HepG2 (cell line): ENCODE measurements around the gene ELOVL2. TPM values are rescaled to one million over a fixed set of nuclear protein-coding genes. Genes with fewer than 3 reads are reported as not detected.

Source experiments
- ASH2L ChIP-seq: fragments of 300-600, 200-600 bp; sonication (generic); IDR thresholded peaks from 2 replicates; pipeline ENCODE4 v1.7.0; 2017; ENCODE audit warnings: low read depth, mild to moderate bottlenecking, moderate library complexity, mixed read lengths, low read length; ENCODE audit not compliant: insufficient read length
- CHD2 ChIP-seq: IDR thresholded peaks from 2 replicates; pipeline ENCODE4 v1.6.1; 2011; ENCODE audit warnings: low read depth, low read length, improper control_type of control experiment
- CHD4 ChIP-seq: fragments of 200-600 bp; sonication (generic); IDR thresholded peaks from 2 replicates; pipeline ENCODE4 v1.7.0; 2017; ENCODE audit warnings: mild to moderate bottlenecking, low read length, borderline replicate concordance
- CREB1 ChIP-seq, 2 experiments: fragments of 450-650 bp in 1 of 2; IDR thresholded peaks; 2 replicates each; pipeline ENCODE4 v1.6.1; 2016 to 2017; ENCODE audit warnings: control low read depth in 1 of 2, mild to moderate bottlenecking in 1 of 2, missing compliant biosample characterization in 1 of 2, missing genetic modification characterization in 1 of 2
- CREM ChIP-seq, 2 experiments: sonication (generic) in 1 of 2; formaldehyde crosslinking in 1 of 2; IDR thresholded peaks; 2 replicates each; pipeline versions ENCODE4 v1.4.0 to v1.6.1; 2016 to 2020; ENCODE audit warnings: antibody characterized with exemption in 1 of 2, mild to moderate bottlenecking in 1 of 2, missing genetic modification reagents in 1 of 2
- HNRNPLL ChIP-seq: fragments of 200-400 bp; formaldehyde crosslinking; IDR thresholded peaks from 2 replicates; pipeline ENCODE4 v1.6.1; 2017; ENCODE audit warnings: mild to moderate bottlenecking, low read depth, low read length; ENCODE audit not compliant: poor library complexity, severe bottlenecking
- KDM5B ChIP-seq: sonication (generic); formaldehyde crosslinking; IDR thresholded peaks from 2 replicates; pipeline ENCODE4 v1.4.0; 2020; ENCODE audit warnings: missing genetic modification reagents, mild to moderate bottlenecking, borderline replicate concordance
- KDM6A ChIP-seq: IDR thresholded peaks from 2 replicates; pipeline ENCODE4 v1.6.1; 2016; ENCODE audit warnings: low read depth
- MAFF ChIP-seq: IDR thresholded peaks from 2 replicates; pipeline ENCODE4 v1.6.1; 2011; ENCODE audit warnings: low read depth, low read length, improper control_type of control experiment
- MAZ ChIP-seq, 2 experiments: sonication (generic) in 1 of 2; formaldehyde crosslinking in 1 of 2; IDR thresholded peaks; 2 replicates each; pipeline versions ENCODE4 v1.5.0 to v1.6.1; 2012 to 2020; ENCODE audit warnings: low read depth in 2 of 2, mild to moderate bottlenecking in 2 of 2, borderline replicate concordance in 1 of 2, improper control_type of control experiment in 1 of 2, low read length in 1 of 2, missing genetic modification reagents in 1 of 2, moderate library complexity in 1 of 2
- PAWR ChIP-seq: sonication (generic); formaldehyde crosslinking; IDR thresholded peaks from 2 replicates; pipeline ENCODE4 v1.4.0; 2020; ENCODE audit warnings: missing genetic modification reagents, mild to moderate bottlenecking, borderline replicate concordance
- RARA ChIP-seq: IDR thresholded peaks from 2 replicates; pipeline ENCODE4 v1.6.1; 2016; ENCODE audit warnings: missing genetic modification reagents, missing compliant biosample characterization
- RARG ChIP-seq: sonication (generic); formaldehyde crosslinking; IDR thresholded peaks from 2 replicates; pipeline ENCODE4 v1.4.0; 2020; ENCODE audit warnings: low read depth, mild to moderate bottlenecking, missing genetic modification reagents
- SALL2 ChIP-seq: sonication (generic); formaldehyde crosslinking; IDR thresholded peaks from 2 replicates; pipeline ENCODE4 v1.8.1; 2023; ENCODE audit warnings: mild to moderate bottlenecking, missing genetic modification reagents, inconsistent platforms
- TARDBP ChIP-seq: sonication (generic); formaldehyde crosslinking; IDR thresholded peaks from 2 replicates; pipeline ENCODE4 v1.8.0; 2022; ENCODE audit warnings: mild to moderate bottlenecking, missing genetic modification reagents
- TSC22D2 ChIP-seq: sonication (generic); formaldehyde crosslinking; IDR thresholded peaks from 2 replicates; pipeline ENCODE4 v1.5.1; 2020; ENCODE audit warnings: missing genetic modification reagents, mild to moderate bottlenecking, borderline replicate concordance
- XBP1 ChIP-seq: sonication (generic); formaldehyde crosslinking; IDR thresholded peaks from 2 replicates; pipeline ENCODE4 v1.5.0; 2020; ENCODE audit warnings: missing genetic modification reagents
- ZEB1 ChIP-seq: IDR thresholded peaks from 2 replicates; pipeline ENCODE4 v1.6.1; 2012; ENCODE audit warnings: mild to moderate bottlenecking, low read depth, inconsistent platforms; ENCODE audit not compliant: insufficient replicate concordance
- ZKSCAN1 ChIP-seq: fragments of 150-350 bp; IDR thresholded peaks from 2 replicates; pipeline ENCODE4 v1.6.1; 2014; ENCODE audit warnings: low read length
- ZNF562 ChIP-seq: sonication (generic); formaldehyde crosslinking; IDR thresholded peaks from 2 replicates; pipeline ENCODE4 v1.8.0; 2022; ENCODE audit warnings: missing genetic modification reagents, borderline replicate concordance
- ZNF713 ChIP-seq: sonication (generic); formaldehyde crosslinking; IDR thresholded peaks from 2 replicates; pipeline ENCODE4 v1.4.0; 2020; ENCODE audit warnings: mild to moderate bottlenecking, missing genetic modification reagents
- polyA plus RNA-seq, 8 experiments: library from polyadenylated mRNA; depleted of rRNA in 3 of 8; stranded (reverse) in 7 of 8; unstranded in 1 of 8; fragments of >200 nt; fragmentation: Illumina TruSeq in 4 of 8; extraction: Trizol in 4 of 8; gene quantifications; 2 replicates each; pipeline versions ENCODE4 v1.2.1 to v1.2.3, GENCODE V29; 2011 to 2016; ENCODE audit warnings: low read depth in 4 of 8, missing spikeins in 1 of 8, mixed read lengths in 1 of 8; ENCODE audit not compliant: insufficient read depth in 1 of 8
- total RNA-seq, 5 experiments: library from RNA; depleted of rRNA; stranded (reverse); fragments of >200 nt; fragmentation: Illumina TruSeq; extraction: Trizol; gene quantifications; 2 replicates each; pipeline ENCODE4 v1.2.3, GENCODE V29; 2016; ENCODE audit warnings: low read depth in 1 of 5
- TF ChIP-seq, protein P1 (sequence below): sonication (generic); formaldehyde crosslinking; IDR thresholded peaks from 2 replicates; pipeline ENCODE4 v1.8.1; 2022; ENCODE audit warnings: mild to moderate bottlenecking, missing genetic modification reagents
- TF ChIP-seq, protein P2 (sequence below): sonication (generic); formaldehyde crosslinking; IDR thresholded peaks from 2 replicates; pipeline ENCODE4 v1.4.0; 2020; ENCODE audit warnings: missing genetic modification reagents
- TF ChIP-seq, protein P3 (sequence below): sonication (generic); formaldehyde crosslinking; IDR thresholded peaks from 2 replicates; pipeline ENCODE4 v1.5.1; 2020; ENCODE audit warnings: mild to moderate bottlenecking, moderate library complexity, missing genetic modification reagents

ELOVL2 gene
- total and polyA plus RNA-seq, 2 of the 13 experiments (the other 11 are each of a cell fraction or from before 2014, with no cell fraction given), result 43.6 to 65.4 TPM

DNA sequence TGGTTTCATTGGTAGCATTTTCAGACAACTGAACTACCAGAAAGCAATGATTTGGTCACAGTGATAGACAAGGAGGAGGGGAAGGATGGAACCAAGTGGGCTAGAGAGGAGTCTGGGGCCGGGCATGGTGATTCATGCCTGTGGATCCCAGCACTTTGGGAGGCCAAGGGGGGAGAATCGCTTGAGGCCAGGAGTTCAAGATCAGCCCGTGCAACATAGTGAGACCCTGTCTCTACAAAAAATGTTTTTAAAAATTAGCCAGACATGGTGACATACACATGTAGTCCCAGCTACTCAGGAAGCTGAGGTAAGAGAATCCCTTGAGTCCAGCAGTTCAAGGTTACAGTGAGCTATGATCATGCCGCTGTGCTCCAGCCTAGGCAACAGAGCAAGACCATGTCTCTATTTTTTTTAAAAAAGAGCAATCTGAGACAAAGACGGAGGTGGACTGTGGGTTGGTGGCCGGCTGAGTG lies 86.7 kb downstream of the ELOVL2 start (continued):
- TF ChIP-seq PAWR (CRISPR knock-in tag) (no peak), HNRNPLL (no peak), KDM5B (CRISPR knock-in tag) (no peak), TARDBP (CRISPR knock-in tag) (0 out of 2 replicates have a peak, but pooled peaks have one; percentile 48), ZKSCAN1 (no peak), CHD2 (no peak), RARA (CRISPR knock-in tag) (peak; percentile 97), TSC22D2 (peak; percentile 34; the same call in 1 of the 2 replicates), XBP1 (CRISPR knock-in tag) (no peak; the same call in 1 of the 2 replicates), MAZ (IDR thresholded peaks at IDR 0.05; ENCODE audit: borderline replicate concordance, low read depth, low read length) (no peak), MAZ (CRISPR knock-in tag; IDR thresholded peaks at IDR 0.05; ENCODE audit: low read depth) (no peak), ZNF713 (CRISPR knock-in tag) (no peak), ASH2L (peak; percentile 44), CHD4 (no peak), CREB1 (IDR thresholded peaks at IDR 0.05) (no peak), CREB1 (CRISPR knock-in tag; IDR thresholded peaks at IDR 0.05) (peak; percentile 49), KDM6A (CRISPR knock-in tag) (peak; percentile 71; the same call in 1 of the 2 replicates), CREM (IDR thresholded peaks at IDR 0.05) (peak; percentile 74), CREM (CRISPR knock-in tag; IDR thresholded peaks at IDR 0.05) (no peak), RARG (no peak), ZNF562 (no peak), ZEB1 (no peak), MAFF (0 out of 2 replicates have a peak, but pooled peaks have one; percentile 23), SALL2 (CRISPR knock-in tag) (peak; percentile 60; the same call in 1 of the 2 replicates)
- TF ChIP-seq, protein P1, sequence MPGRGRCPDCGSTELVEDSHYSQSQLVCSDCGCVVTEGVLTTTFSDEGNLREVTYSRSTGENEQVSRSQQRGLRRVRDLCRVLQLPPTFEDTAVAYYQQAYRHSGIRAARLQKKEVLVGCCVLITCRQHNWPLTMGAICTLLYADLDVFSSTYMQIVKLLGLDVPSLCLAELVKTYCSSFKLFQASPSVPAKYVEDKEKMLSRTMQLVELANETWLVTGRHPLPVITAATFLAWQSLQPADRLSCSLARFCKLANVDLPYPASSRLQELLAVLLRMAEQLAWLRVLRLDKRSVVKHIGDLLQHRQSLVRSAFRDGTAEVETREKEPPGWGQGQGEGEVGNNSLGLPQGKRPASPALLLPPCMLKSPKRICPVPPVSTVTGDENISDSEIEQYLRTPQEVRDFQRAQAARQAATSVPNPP, result no peak
- TF ChIP-seq, protein P2, sequence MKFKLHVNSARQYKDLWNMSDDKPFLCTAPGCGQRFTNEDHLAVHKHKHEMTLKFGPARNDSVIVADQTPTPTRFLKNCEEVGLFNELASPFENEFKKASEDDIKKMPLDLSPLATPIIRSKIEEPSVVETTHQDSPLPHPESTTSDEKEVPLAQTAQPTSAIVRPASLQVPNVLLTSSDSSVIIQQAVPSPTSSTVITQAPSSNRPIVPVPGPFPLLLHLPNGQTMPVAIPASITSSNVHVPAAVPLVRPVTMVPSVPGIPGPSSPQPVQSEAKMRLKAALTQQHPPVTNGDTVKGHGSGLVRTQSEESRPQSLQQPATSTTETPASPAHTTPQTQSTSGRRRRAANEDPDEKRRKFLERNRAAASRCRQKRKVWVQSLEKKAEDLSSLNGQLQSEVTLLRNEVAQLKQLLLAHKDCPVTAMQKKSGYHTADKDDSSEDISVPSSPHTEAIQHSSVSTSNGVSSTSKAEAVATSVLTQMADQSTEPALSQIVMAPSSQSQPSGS (CRISPR knock-in tag), result peak; percentile 70; the same call in 1 of the 2 replicates
- TF ChIP-seq, protein P3, sequence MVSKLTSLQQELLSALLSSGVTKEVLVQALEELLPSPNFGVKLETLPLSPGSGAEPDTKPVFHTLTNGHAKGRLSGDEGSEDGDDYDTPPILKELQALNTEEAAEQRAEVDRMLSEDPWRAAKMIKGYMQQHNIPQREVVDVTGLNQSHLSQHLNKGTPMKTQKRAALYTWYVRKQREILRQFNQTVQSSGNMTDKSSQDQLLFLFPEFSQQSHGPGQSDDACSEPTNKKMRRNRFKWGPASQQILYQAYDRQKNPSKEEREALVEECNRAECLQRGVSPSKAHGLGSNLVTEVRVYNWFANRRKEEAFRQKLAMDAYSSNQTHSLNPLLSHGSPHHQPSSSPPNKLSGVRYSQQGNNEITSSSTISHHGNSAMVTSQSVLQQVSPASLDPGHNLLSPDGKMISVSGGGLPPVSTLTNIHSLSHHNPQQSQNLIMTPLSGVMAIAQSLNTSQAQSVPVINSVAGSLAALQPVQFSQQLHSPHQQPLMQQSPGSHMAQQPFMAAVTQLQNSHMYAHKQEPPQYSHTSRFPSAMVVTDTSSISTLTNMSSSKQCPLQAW (CRISPR knock-in tag), result peak; percentile 93
